Activated CD4-positive, alpha-beta memory T cell treated with anti-CD3 and anti-CD28 coated beads, Interleukin-2, amount 10 ng/mL, durations not matched to agents 7 days and 5 days (primary cell): ENCODE results near the gene TAF11L14. TPM values are rescaled to one million over a fixed set of nuclear protein-coding genes. Genes with fewer than 3 reads are reported as not detected.
"Not testable (repeated sequence)": the region's sequence is repeated elsewhere in the genome, so short reads cannot be mapped to it uniquely, and the experiment has no call there.

Experiments
- CTCF ChIA-PET: fragments of 350-600 bp; sonication (Branson Sonifier 250); formaldehyde crosslinking; loops from one replicate; lab custom pipeline; 2021; ENCODE audit warnings: antibody characterized with exemption, inconsistent platforms; lab: Charles Lee
- POLR2A ChIA-PET: fragments of 350-600 bp; sonication (Branson Sonifier 250); formaldehyde crosslinking; loops from one replicate; lab custom pipeline; 2021; ENCODE audit warnings: antibody characterized with exemption; lab: Charles Lee
- DNase-seq: peaks from one replicate; pipeline ENCODE4 v3.0.0-alpha.2; 2020
- H3K27ac Mint-ChIP-seq: one replicate; pipeline ENCODE4 v1.8.0; 2021; ENCODE audit warnings: mild to moderate bottlenecking, mixed read lengths
- H3K27me3 Mint-ChIP-seq: one replicate; pipeline ENCODE4 v1.8.0; 2021; ENCODE audit warnings: mixed read lengths
- H3K36me3 Mint-ChIP-seq: one replicate; pipeline ENCODE4 v1.8.0; 2021; ENCODE audit warnings: low read depth, mixed read lengths
- H3K4me1 Mint-ChIP-seq: one replicate; pipeline ENCODE4 v1.8.0; 2021; ENCODE audit warnings: mixed read lengths
- H3K4me3 Mint-ChIP-seq: one replicate; pipeline ENCODE4 v1.8.0; 2021; ENCODE audit warnings: mild to moderate bottlenecking, mixed read lengths
- H3K9me3 Mint-ChIP-seq: one replicate; pipeline ENCODE4 v1.8.0; 2021; ENCODE audit warnings: mixed read lengths
- total RNA-seq, 2 experiments: library from RNA; stranded (reverse); gene quantifications; one replicate each; pipeline ENCODE4 v1.2.3, GENCODE V29; 2021

TAF11L14 gene
- not detected for total RNA-seq

- no peaks in the 10 kb centered on the region for H3K27me3 Mint-ChIP-seq
- no peaks in the 10 kb centered on the region for H3K36me3 Mint-ChIP-seq
- H3K9me3 Mint-ChIP-seq: peaks cover 11% of the 10 kb centered on the region
- H3K4me3 Mint-ChIP-seq: no peak within 1 kb of the TSS
- DNase-seq: no peak
- no peak within 1 kb of the TSS for H3K27ac Mint-ChIP-seq
- ChIA-PET CTCF (no interaction called here), POLR2A (no interaction called here)
- H3K4me1 Mint-ChIP-seq: no peaks in the 10 kb centered on the region
These were observed at the start of gene TAF11L14 for GRCh38 chr5:17634160-17634559. TAF11L14 (plus strand) TSS chr5:17634460.

GRCh38 chr5:17585658-17586057, 48.6 kb upstream of the TAF11L14 start, which contains the start of gene TAF11L7:
TAF11L7 (minus strand) TSS chr5:17585758.
- H3K27ac Mint-ChIP-seq, H3K9me3 Mint-ChIP-seq, CTCF ChIA-PET, POLR2A ChIA-PET, H3K27me3 Mint-ChIP-seq, H3K4me1 Mint-ChIP-seq, H3K4me3 Mint-ChIP-seq, DNase-seq, H3K36me3 Mint-ChIP-seq: not testable (repeated sequence)

DNA sequence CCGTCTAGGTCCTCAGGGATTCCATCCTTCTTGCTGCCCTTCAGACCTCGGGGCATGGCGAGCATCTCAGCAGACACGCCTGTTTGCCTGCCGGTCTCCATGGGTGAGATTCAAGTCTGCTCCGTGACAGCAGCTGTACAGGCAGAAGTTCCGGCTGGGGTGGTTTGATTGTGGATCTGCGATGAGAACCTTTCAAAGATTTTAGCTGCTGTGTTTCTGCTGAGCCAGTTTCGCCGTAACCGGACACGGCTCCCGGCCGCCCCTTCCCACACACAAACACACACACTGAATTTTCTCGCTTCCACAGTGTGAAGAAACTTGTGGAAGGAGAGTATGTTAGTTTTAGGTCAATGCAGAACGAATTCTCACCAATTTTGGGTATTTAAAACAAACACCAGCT, 43.4 kb upstream of the TAF11L14 start, which contains the start of gene TAF11L8:
TAF11L8 (minus strand) TSS at position 101 of the 400 bp plus-strand sequence.
- H3K4me3 Mint-ChIP-seq, H3K4me1 Mint-ChIP-seq, H3K27me3 Mint-ChIP-seq, CTCF ChIA-PET, DNase-seq, H3K9me3 Mint-ChIP-seq, H3K36me3 Mint-ChIP-seq, POLR2A ChIA-PET, H3K27ac Mint-ChIP-seq: not testable (repeated sequence)

- H3K27ac Mint-ChIP-seq, CTCF ChIA-PET, H3K27me3 Mint-ChIP-seq, H3K36me3 Mint-ChIP-seq, POLR2A ChIA-PET, DNase-seq, H3K4me1 Mint-ChIP-seq, H3K4me3 Mint-ChIP-seq, H3K9me3 Mint-ChIP-seq: not testable (repeated sequence)
These were observed 40.0 kb upstream of the TAF11L14 start, which contains the start of gene TAF11L9 for GRCh38 chr5:17594255-17594654. TAF11L9 (minus strand) TSS chr5:17594394.

DNA sequence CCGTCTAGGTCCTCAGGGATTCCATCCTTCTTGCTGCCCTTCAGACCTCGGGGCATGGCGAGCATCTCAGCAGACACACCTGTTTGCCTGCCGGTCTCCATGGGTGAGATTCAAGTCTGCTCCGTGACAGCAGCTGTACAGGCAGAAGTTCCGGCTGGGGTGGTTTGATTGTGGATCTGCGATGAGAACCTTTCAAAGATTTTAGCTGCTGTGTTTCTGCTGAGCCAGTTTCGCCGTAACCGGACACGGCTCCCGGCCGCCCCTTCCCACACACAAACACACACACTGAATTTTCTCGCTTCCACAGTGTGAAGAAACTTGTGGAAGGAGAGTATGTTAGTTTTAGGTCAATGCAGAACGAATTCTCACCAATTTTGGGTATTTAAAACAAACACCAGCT, 36.5 kb upstream of the TAF11L14 start, which contains the start of gene TAF11L10:
TAF11L10 (minus strand) TSS at position 101 of the 400 bp plus-strand sequence.
- H3K4me3 Mint-ChIP-seq, H3K36me3 Mint-ChIP-seq, POLR2A ChIA-PET, DNase-seq, H3K27me3 Mint-ChIP-seq, CTCF ChIA-PET, H3K4me1 Mint-ChIP-seq, H3K27ac Mint-ChIP-seq: not testable (repeated sequence)
- peaks cover 14% of the 10 kb centered on the region for H3K9me3 Mint-ChIP-seq

GRCh38 chr5:17603880-17604279, 30.4 kb upstream of the TAF11L14 start, which contains the start of gene TAF11L11:
TAF11L11 (plus strand) TSS chr5:17604183.
- DNase-seq, H3K36me3 Mint-ChIP-seq, H3K27ac Mint-ChIP-seq, H3K4me3 Mint-ChIP-seq, H3K27me3 Mint-ChIP-seq, POLR2A ChIA-PET, CTCF ChIA-PET, H3K4me1 Mint-ChIP-seq: not testable (repeated sequence)
- peaks cover 29% of the 10 kb centered on the region for H3K9me3 Mint-ChIP-seq

DNA sequence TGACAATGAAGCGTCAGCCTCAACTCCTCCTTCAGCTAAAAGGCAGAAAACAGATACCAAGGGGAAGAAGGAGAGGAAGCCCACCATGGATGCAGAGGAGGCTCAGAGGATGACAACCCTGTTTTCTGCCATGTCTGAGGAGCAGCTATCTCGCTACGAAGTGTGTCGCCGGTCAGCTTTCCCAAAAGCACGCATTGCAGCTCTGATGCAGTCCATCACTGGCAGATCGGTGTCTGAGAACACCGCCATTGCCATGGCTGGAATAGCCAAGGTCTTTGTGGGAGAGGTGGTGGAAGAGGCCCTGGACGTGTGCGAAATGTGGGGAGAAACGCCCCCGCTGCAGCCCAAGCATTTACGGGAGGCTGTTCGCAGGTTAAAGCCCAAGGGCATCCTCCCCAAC, 29.3 kb upstream of the TAF11L14 start:
- Mint-ChIP-seq H3K9me3 (peaks cover 26% of the 10 kb centered on the region), H3K4me1 (no peaks in the 10 kb centered on the region), H3K27ac (no peak overlapping the region), H3K27me3 (no peaks in the 10 kb centered on the region), H3K4me3 (no peak overlapping the region), H3K36me3 (no peaks in the 10 kb centered on the region)
- POLR2A ChIA-PET: no interaction called here
- CTCF ChIA-PET: no interaction called here
- DNase-seq: no peak

- H3K9me3 Mint-ChIP-seq: peaks cover 27% of the 10 kb centered on the region
- CTCF ChIA-PET, H3K36me3 Mint-ChIP-seq, H3K27me3 Mint-ChIP-seq, DNase-seq, H3K27ac Mint-ChIP-seq, H3K4me1 Mint-ChIP-seq, H3K4me3 Mint-ChIP-seq, POLR2A ChIA-PET: not testable (repeated sequence)
These were observed 26.8 kb upstream of the TAF11L14 start for GRCh38 chr5:17607461-17607860.

DNA sequence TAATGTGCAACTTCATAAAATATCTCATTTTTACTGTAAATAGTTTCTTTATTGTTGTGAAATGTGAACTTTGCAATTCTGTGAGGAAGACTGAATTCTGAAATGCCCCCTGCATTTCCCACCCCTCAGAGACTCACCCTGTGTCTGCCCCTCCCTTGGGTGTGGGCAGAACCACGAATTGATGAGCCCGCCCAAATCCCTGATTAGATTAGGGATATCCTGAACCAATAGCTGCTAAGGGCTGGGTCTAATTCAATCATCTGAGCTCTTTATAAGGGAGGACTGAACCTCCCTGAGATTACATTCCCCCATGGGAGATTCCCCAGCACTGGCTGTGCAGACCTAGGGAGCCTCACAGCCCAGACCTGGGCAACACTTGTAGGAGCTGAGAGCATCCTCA, 24.2 kb upstream of the TAF11L14 start, which contains the start of gene TAF11L12:
TAF11L12 (plus strand) TSS at position 301 of the 400 bp plus-strand sequence.
- H3K27me3 Mint-ChIP-seq, H3K4me1 Mint-ChIP-seq, DNase-seq, H3K4me3 Mint-ChIP-seq, CTCF ChIA-PET, H3K27ac Mint-ChIP-seq, POLR2A ChIA-PET, H3K36me3 Mint-ChIP-seq: not testable (repeated sequence)
- H3K9me3 Mint-ChIP-seq: peaks cover 23% of the 10 kb centered on the region

GRCh38 chr5:17614872-17615605, 19.2 kb upstream of the TAF11L14 start:
- Mint-ChIP-seq H3K27me3 (no peaks in the 10 kb centered on the region), H3K9me3 (peaks cover 15% of the 10 kb centered on the region), H3K36me3 (no peaks in the 10 kb centered on the region), H3K27ac (no peak overlapping the region), H3K4me1 (no peaks in the 10 kb centered on the region), H3K4me3 (no peak overlapping the region)
- no peak for DNase-seq
- CTCF ChIA-PET: no interaction called here
- POLR2A ChIA-PET: no interaction called here

GRCh38 chr5:17619354-17619753, 14.9 kb upstream of the TAF11L14 start:
- ChIA-PET CTCF (no interaction called here), POLR2A (no interaction called here)
- H3K36me3 Mint-ChIP-seq: no peaks in the 10 kb centered on the region
- no peaks in the 10 kb centered on the region for H3K27me3 Mint-ChIP-seq
- no peaks in the 10 kb centered on the region for H3K4me1 Mint-ChIP-seq
- no peak overlapping the region for H3K27ac Mint-ChIP-seq
- no peak overlapping the region for H3K4me3 Mint-ChIP-seq
- DNase-seq: no peak
- peaks cover 13% of the 10 kb centered on the region for H3K9me3 Mint-ChIP-seq

DNA sequence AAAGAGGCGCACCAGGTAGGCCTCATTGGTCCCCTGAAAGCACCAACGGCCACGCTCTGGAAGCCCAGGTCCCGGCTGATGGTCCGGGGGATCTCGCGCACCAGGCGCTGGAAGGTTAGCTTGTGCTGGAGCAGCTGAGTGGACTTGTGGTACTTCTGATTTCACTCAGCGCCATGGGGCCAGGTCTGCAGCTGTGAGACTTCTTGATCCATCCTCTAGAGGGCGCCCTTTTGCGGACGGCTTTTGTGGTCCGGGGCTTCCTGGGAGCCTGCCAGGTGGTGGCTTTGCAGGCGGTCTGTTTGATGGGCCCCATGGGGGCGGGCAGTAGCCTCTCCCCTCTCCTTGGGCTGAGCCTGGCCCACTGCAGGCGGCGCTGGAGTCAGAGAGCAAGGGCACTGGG, 13.6 kb upstream of the TAF11L14 start:
- POLR2A ChIA-PET: no interaction called here
- DNase-seq: no peak
- Mint-ChIP-seq H3K27me3 (no peaks in the 10 kb centered on the region), H3K4me1 (no peaks in the 10 kb centered on the region), H3K27ac (no peak overlapping the region), H3K4me3 (no peak overlapping the region), H3K9me3 (peaks cover 15% of the 10 kb centered on the region), H3K36me3 (no peaks in the 10 kb centered on the region)
- CTCF ChIA-PET: no interaction called here

DNA sequence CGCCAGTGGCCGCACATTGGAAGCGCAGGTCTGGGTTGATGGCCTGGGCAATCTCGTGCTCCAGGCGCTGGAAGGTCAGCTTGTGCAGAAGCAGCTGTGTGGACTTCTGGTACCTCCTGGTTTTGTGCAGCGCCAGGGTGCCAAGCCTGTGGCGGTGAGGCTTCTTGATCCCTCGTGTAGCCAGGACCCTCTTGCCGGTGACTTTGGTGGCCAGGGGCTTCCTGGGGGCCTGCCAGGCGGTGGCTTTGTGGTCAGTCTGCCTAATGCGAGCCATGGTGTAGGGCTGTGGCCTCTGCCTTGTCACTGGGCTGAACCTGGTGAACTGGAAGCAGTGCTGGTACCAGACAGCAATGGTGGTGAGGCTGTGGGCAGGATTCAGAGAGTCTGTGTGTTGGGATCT, 8.6 kb upstream of the TAF11L14 start:
- Mint-ChIP-seq H3K4me3 (no peak overlapping the region), H3K27me3 (no peaks in the 10 kb centered on the region), H3K36me3 (no peaks in the 10 kb centered on the region), H3K4me1 (no peaks in the 10 kb centered on the region), H3K9me3 (peaks cover 14% of the 10 kb centered on the region), H3K27ac (no peak overlapping the region)
- no peak for DNase-seq
- CTCF ChIA-PET: no interaction called here
- POLR2A ChIA-PET: no interaction called here

DNA sequence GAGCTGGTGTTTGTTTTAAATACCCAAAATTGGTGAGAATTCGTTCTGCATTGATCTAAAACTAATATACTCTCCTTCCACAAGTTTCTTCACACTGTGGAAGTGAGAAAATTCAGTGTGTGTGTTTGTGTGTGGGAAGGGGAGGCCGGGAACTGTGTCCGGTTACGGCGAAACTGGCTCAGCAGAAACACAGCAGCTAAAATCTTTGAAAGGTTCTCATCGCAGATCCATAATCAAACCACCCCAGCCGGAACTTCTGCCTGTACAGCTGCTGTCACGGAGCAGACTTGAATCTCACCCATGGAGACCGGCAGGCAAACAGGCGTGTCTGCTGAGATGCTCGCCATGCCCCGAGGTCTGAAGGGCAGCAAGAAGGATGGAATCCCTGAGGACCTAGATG, 2.5 kb upstream of the TAF11L14 start, which contains the start of gene TAF11L13:
TAF11L13 (plus strand) TSS at position 301 of the 400 bp plus-strand sequence.
- POLR2A ChIA-PET, CTCF ChIA-PET, H3K4me3 Mint-ChIP-seq: not testable (repeated sequence)

More for the DNA sequence above, 2.5 kb upstream of the TAF11L14 start, which contains the start of gene TAF11L13:
- peaks cover 14% of the 10 kb centered on the region for H3K9me3 Mint-ChIP-seq
- not testable (repeated sequence) for H3K36me3 Mint-ChIP-seq, H3K4me1 Mint-ChIP-seq, DNase-seq, H3K27me3 Mint-ChIP-seq, H3K27ac Mint-ChIP-seq
